Measurements from ENCODE around the gene CMIP. TPM values are rescaled to one million over a fixed set of nuclear protein-coding genes. Genes with fewer than 3 reads are reported as not detected.
A peak's percentile ranks its signal among the peaks of the same experiment; 100 is the strongest.

Gene CMIP
- total RNA-seq, 4 donors from 2014 or later = 14.5 to 24.6 (median 21.0) TPM

DNA sequence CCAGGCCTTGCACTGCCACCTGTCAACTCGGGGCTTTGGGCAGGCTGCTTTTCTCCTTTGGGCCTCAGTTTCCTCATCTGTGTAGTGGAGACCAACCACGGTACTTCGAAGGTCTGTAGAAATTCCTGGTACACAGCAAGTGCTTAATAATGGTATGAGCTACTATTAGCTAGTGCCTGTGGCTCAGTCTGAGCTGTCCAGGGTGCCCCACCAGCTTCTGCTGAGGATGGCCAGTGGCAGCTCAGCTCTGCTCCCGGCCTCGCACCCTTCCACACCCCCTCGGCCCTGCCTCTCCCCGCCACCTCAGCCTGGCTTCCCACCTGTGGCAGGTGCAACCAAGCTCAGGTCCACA lies 308.2 kb downstream of the CMIP start:
- TF ChIP-seq POLR2AphosphoS5 (IDR thresholded peaks at IDR 0.05) = no peak
- no peak for TF ChIP-seq EP300 (IDR thresholded peaks at IDR 0.05)
- TF ChIP-seq, protein P1, sequence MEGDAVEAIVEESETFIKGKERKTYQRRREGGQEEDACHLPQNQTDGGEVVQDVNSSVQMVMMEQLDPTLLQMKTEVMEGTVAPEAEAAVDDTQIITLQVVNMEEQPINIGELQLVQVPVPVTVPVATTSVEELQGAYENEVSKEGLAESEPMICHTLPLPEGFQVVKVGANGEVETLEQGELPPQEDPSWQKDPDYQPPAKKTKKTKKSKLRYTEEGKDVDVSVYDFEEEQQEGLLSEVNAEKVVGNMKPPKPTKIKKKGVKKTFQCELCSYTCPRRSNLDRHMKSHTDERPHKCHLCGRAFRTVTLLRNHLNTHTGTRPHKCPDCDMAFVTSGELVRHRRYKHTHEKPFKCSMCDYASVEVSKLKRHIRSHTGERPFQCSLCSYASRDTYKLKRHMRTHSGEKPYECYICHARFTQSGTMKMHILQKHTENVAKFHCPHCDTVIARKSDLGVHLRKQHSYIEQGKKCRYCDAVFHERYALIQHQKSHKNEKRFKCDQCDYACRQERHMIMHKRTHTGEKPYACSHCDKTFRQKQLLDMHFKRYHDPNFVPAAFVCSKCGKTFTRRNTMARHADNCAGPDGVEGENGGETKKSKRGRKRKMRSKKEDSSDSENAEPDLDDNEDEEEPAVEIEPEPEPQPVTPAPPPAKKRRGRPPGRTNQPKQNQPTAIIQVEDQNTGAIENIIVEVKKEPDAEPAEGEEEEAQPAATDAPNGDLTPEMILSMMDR (IDR thresholded peaks at IDR 0.05) = no peak
- TF ChIP-seq POLR2A (IDR thresholded peaks at IDR 0.05; ENCODE audit: low read depth) = no peak
- no peak for DNase-seq (ENCODE audit: extremely low spot score)
- Histone ChIP-seq H3K27me3 (no peaks in the 10 kb centered on the region), H3K9me3 (no peaks in the 10 kb centered on the region), H3K4me3 (no peak overlapping the region), H3K36me3 (no peaks in the 10 kb centered on the region), H3K27ac (replicated peaks in 1 of 4) (peak overlapping the region in 3 of 4 donors; percentile 43 to 63 (median 60)), H3K4me1 (peaks cover 0 to 30% (median 22%) of the 10 kb centered on the region in 4 donors)
- intact Hi-C loops (cut with DNase I) = no loop called here
- 80% methylated on average over 1 of the region's 7 CpGs for WGBS

GRCh38 chr16:81754858-81755257 lies 310.2 kb downstream of the CMIP start:
- TF ChIP-seq, protein P1 (IDR thresholded peaks at IDR 0.05) = no peak
- TF ChIP-seq POLR2AphosphoS5 (IDR thresholded peaks at IDR 0.05) (no peak), POLR2A (IDR thresholded peaks at IDR 0.05; ENCODE audit: low read depth) (no peak), EP300 (IDR thresholded peaks at IDR 0.05) (no peak)
- Histone ChIP-seq H3K9me3 (no peaks in the 10 kb centered on the region), H3K36me3 (no peaks in the 10 kb centered on the region), H3K27ac (replicated peaks in 1 of 4) (no peak overlapping the region), H3K27me3 (no peaks in the 10 kb centered on the region), H3K4me3 (no peak overlapping the region), H3K4me1 (peaks cover 0 to 18% (median 11%) of the 10 kb centered on the region in 4 donors)
- DNase-seq (ENCODE audit: extremely low spot score) = no peak
- intact Hi-C loops (cut with DNase I) = no loop called here
- 100% methylated on average over 1 of the region's 1 CpG for WGBS

DNA sequence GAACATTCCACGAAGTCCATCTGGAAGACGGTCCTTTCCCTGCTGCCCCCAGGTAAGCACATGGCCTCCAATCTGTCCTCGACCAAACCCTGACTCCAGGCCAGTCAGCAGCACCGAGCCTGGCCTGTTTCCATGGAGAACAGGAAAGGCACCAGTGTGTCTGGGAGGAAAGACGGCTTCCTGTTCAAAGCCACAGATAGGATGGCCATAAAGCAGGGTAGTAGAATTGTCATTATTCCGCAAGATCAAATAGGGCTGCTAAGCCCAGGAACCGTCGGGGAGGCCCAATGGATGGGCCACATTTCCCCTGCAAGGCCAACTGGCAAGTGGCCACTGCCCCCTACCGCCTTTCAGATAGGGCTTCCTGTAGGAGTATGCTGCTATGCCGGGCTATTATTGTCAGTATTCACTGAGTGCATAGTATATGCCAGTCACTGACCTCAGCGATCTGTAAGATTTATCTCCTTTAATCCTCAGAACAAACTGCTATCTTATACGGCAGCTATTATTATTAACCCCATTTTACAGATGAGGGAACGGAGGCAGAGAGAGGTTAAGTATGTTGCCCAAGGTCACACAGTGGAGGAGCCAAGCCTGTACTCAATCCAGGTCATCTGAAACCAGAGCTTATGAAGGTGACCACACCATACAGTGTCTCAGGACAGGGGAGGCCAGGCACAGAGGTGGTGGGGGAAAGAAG lies 311.5 kb downstream of the CMIP start:
- DNase-seq (ENCODE audit: extremely low spot score) = no peak
- H3K27ac ChIP-seq (replicated peaks in 1 of 4) = peak overlapping the region in 1 of 4 donors; percentile 7
- peaks cover 0 to 18% (median 11%) of the 10 kb centered on the region in 4 donors for H3K4me1 ChIP-seq
- intact Hi-C loops (cut with DNase I) = no loop called here
- no peaks in the 10 kb centered on the region for H3K9me3 ChIP-seq
- H3K36me3 ChIP-seq = no peaks in the 10 kb centered on the region
- TF ChIP-seq, protein P1 (IDR thresholded peaks at IDR 0.05) = no peak
- TF ChIP-seq POLR2AphosphoS5 (IDR thresholded peaks at IDR 0.05) (no peak), EP300 (IDR thresholded peaks at IDR 0.05) (no peak), POLR2A (IDR thresholded peaks at IDR 0.05; ENCODE audit: low read depth) (no peak)
- 58% methylated on average over 13 of the region's 13 CpGs for WGBS
- no peaks in the 10 kb centered on the region for H3K27me3 ChIP-seq
- H3K4me3 ChIP-seq = no peak overlapping the region

DNA sequence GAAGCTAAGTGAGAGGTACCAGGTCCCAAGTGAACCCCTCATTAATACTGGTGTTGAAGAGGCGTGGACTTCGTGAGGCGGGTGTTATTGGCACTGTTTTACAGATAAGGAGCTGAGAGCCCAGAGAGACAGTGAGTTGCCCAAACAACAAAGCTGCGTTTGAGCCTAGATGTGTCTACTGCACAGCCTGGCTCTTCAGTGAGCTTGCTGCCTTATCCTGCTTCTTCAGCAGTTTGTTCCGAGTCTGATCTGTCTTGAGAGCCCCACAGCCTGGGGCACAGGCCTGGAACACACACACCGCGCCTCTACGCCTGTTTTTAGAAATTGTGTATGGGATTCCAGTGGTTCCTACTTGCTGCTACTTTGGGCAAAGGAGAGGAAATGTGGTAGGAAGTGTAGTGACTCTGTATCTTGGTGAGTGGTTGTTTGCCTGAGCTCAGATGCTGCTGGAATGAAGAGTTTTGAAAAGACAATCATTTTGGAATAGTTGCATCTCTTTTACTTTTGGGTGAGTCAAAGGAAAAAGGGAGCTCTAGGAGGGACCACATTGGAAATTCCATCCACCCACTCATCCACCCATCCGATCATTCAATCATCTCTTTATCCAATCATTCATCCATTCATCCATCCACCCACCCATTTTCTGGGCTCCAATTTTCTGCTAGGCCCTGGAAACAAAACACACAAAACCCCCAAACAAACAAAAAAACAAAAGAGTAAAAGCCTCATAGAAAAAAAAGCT lies 312.2 kb downstream of the CMIP start:
- intact Hi-C loops (cut with DNase I) = no loop called here
- WGBS = 82% methylated on average over 9 of the region's 9 CpGs

More for the DNA sequence above, 312.2 kb downstream of the CMIP start:
- Histone ChIP-seq H3K4me1 (peaks cover 0 to 18% (median 11%) of the 10 kb centered on the region in 4 donors), H3K27me3 (no peaks in the 10 kb centered on the region), H3K27ac (replicated peaks in 1 of 4) (no peak overlapping the region), H3K4me3 (no peak overlapping the region), H3K36me3 (no peaks in the 10 kb centered on the region), H3K9me3 (no peaks in the 10 kb centered on the region)
- TF ChIP-seq, protein P1 (IDR thresholded peaks at IDR 0.05) = no peak
- no peak for TF ChIP-seq POLR2AphosphoS5 (IDR thresholded peaks at IDR 0.05)
- TF ChIP-seq EP300 (IDR thresholded peaks at IDR 0.05) = no peak
- no peak for TF ChIP-seq POLR2A (IDR thresholded peaks at IDR 0.05; ENCODE audit: low read depth)
- DNase-seq (ENCODE audit: extremely low spot score) = no peak

Data from esophagus muscularis mucosa (tissue), 4 donors.